Activated naive CD8-positive, alpha-beta T cell treated with anti-CD3 and anti-CD28 coated beads for 36 hours (primary cell): Measurements from ENCODE around the gene PTPRO. TPM values are rescaled to one million over a fixed set of nuclear protein-coding genes. Genes with fewer than 3 reads are reported as not detected.

Source experiments
- DNase-seq: peaks from one replicate; pipeline ENCODE4 v3.0.0; 2021
- H3K27ac Mint-ChIP-seq: one replicate; pipeline ENCODE4 v1.8.0; 2022; ENCODE audit warnings: mild to moderate bottlenecking, moderate library complexity, mixed read lengths
- H3K27me3 Mint-ChIP-seq: one replicate; pipeline ENCODE4 v1.8.0; 2022; ENCODE audit warnings: mild to moderate bottlenecking, mixed read lengths
- H3K36me3 Mint-ChIP-seq: one replicate; pipeline ENCODE4 v1.8.0; 2021; ENCODE audit warnings: mild to moderate bottlenecking, mixed read lengths
- H3K4me1 Mint-ChIP-seq: one replicate; pipeline ENCODE4 v1.8.0; 2021; ENCODE audit warnings: mixed read lengths
- H3K4me3 Mint-ChIP-seq: one replicate; pipeline ENCODE4 v1.8.0; 2022; ENCODE audit warnings: mild to moderate bottlenecking, moderate library complexity, mixed read lengths
- H3K9me3 Mint-ChIP-seq: one replicate; pipeline ENCODE4 v1.8.0; 2022; ENCODE audit warnings: mixed read lengths
- total RNA-seq, 2 experiments: library from RNA; stranded (reverse); gene quantifications; one replicate each; pipeline ENCODE4 v1.2.3, GENCODE V29; 2021

The PTPRO gene
- total RNA-seq, 2 experiments from 2014 or later: 1.1 to 1.4 TPM

DNA sequence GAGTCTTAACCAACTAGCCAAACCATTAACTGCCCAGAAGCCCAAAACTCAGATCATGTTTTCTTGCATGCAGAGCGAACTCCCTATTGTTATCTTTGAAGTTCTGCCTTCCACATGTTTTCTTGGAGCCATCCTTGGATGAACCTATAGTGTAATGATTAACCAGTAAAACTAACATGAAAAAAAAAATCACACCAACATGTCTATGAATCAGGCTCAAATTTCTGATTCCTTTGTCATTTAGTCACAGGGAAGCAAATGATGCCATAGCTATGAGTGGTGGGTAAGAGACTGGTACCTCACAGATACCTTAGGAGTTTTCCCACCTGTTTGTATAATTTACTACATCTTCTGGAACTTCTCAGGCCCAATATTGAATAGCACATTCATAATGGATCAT lies 70.7 kb downstream of the PTPRO start:
- Mint-ChIP-seq H3K9me3 (no peaks in the 10 kb centered on the region), H3K36me3 (no peaks in the 10 kb centered on the region), H3K4me3 (no peak overlapping the region), H3K27ac (no peak overlapping the region), H3K27me3 (no peaks in the 10 kb centered on the region), H3K4me1 (no peaks in the 10 kb centered on the region)
- no peak for DNase-seq

GRCh38 chr12:15393995-15394394 lies 71.7 kb downstream of the PTPRO start:
- H3K9me3 Mint-ChIP-seq: no peaks in the 10 kb centered on the region
- no peak for DNase-seq
- no peaks in the 10 kb centered on the region for H3K27me3 Mint-ChIP-seq

GRCh38 chr12:15404485-15404884 lies 82.2 kb downstream of the PTPRO start:
- Mint-ChIP-seq H3K27ac (no peak overlapping the region), H3K4me3 (no peak overlapping the region), H3K9me3 (no peaks in the 10 kb centered on the region), H3K27me3 (peaks cover 7% of the 10 kb centered on the region), H3K4me1 (peaks cover 5% of the 10 kb centered on the region), H3K36me3 (no peaks in the 10 kb centered on the region)
- DNase-seq: no peak

More at GRCh38 chr12:15393995-15394394, 71.7 kb downstream of the PTPRO start:
- no peak overlapping the region for H3K27ac Mint-ChIP-seq
- no peaks in the 10 kb centered on the region for H3K4me1 Mint-ChIP-seq
- no peaks in the 10 kb centered on the region for H3K36me3 Mint-ChIP-seq
- H3K4me3 Mint-ChIP-seq: no peak overlapping the region

DNA sequence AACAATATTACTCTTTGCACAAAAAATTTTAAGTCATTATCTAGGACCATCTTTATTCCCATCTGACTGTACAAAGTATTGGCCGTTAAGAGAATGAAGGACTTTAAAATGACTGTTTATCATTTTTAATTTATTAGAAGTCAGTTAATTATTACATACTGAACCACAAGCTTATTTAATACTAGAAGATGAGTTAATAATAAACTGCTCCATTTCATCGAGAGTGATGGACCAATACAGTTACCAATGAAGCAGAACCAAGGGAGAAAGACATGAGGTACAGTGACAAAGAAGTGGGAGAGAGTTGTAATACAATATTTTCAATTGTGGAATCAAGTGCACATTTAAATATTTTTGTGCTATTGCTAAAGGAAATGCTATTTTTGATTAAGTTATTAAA lies 83.3 kb downstream of the PTPRO start:
- H3K27ac Mint-ChIP-seq: no peak overlapping the region
- no peak for DNase-seq
- no peaks in the 10 kb centered on the region for H3K9me3 Mint-ChIP-seq
- H3K4me3 Mint-ChIP-seq: no peak overlapping the region
- H3K27me3 Mint-ChIP-seq: peaks cover 7% of the 10 kb centered on the region
- peaks cover 5% of the 10 kb centered on the region for H3K4me1 Mint-ChIP-seq
- no peaks in the 10 kb centered on the region for H3K36me3 Mint-ChIP-seq

- Mint-ChIP-seq H3K27me3 (peaks cover 7% of the 10 kb centered on the region), H3K36me3 (no peaks in the 10 kb centered on the region), H3K9me3 (no peaks in the 10 kb centered on the region), H3K27ac (no peak overlapping the region), H3K4me1 (peaks cover 5% of the 10 kb centered on the region), H3K4me3 (no peak overlapping the region)
- DNase-seq: no peak
These were observed 84.7 kb downstream of the PTPRO start for GRCh38 chr12:15407025-15407424.

DNA sequence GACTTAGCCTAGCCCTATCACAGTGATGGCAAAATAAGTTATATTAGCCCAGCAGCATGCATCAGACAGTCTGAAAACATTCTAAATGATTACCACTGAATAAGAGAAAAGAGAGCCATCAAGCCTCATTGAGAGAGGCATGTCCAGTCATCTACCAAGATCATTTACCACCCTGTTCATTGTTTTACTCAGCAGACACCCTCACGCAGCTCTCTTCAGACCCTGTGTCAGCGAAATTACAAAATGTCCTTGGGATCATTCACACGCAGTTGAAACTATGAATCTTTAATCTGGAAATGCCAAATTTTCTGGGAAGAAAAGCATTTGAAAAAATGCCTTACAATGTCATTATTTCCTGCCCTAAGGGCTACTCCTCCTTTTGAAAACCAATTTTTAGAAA lies 89.5 kb downstream of the PTPRO start:
- H3K4me1 Mint-ChIP-seq: peaks cover 2% of the 10 kb centered on the region

DNA sequence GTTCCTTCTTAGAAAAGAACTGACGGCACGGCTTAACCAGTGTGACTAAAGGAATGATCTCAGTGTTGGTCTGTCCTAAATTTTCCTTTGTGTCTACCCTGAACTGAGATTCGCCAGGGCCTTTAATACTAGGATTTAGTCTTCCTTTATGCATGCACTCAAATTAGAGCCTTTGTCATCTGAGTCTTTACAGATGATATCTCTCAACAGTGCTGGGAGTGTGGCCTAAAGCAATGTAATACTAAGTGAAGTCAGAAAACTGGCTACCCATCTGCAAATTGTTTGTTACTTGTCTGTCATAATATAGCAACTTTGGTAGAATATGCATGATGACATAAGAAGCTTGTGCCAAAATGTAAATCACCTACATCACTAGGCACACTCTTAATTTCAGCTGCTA lies 95.4 kb downstream of the PTPRO start:
- H3K27me3 Mint-ChIP-seq: peaks cover 21% of the 10 kb centered on the region
- peaks cover 2% of the 10 kb centered on the region for H3K4me1 Mint-ChIP-seq
- no peaks in the 10 kb centered on the region for H3K9me3 Mint-ChIP-seq
- DNase-seq: no peak
- H3K4me3 Mint-ChIP-seq: no peak overlapping the region
- H3K27ac Mint-ChIP-seq: no peak overlapping the region
- no peaks in the 10 kb centered on the region for H3K36me3 Mint-ChIP-seq

More for the DNA sequence above, 89.5 kb downstream of the PTPRO start:
- H3K9me3 Mint-ChIP-seq: no peaks in the 10 kb centered on the region
- H3K4me3 Mint-ChIP-seq: no peak overlapping the region
- no peaks in the 10 kb centered on the region for H3K36me3 Mint-ChIP-seq
- H3K27me3 Mint-ChIP-seq: peaks cover 25% of the 10 kb centered on the region
- no peak overlapping the region for H3K27ac Mint-ChIP-seq
- no peak for DNase-seq

GRCh38 chr12:15423629-15424028 lies 101.3 kb downstream of the PTPRO start:
- no peak for DNase-seq
- Mint-ChIP-seq H3K9me3 (no peaks in the 10 kb centered on the region), H3K4me3 (no peak overlapping the region), H3K36me3 (no peaks in the 10 kb centered on the region), H3K27me3 (no peaks in the 10 kb centered on the region), H3K27ac (no peak overlapping the region), H3K4me1 (no peaks in the 10 kb centered on the region)

- no peaks in the 10 kb centered on the region for H3K4me1 Mint-ChIP-seq
- H3K27ac Mint-ChIP-seq: no peak overlapping the region
- H3K4me3 Mint-ChIP-seq: no peak overlapping the region
- H3K9me3 Mint-ChIP-seq: no peaks in the 10 kb centered on the region
- H3K36me3 Mint-ChIP-seq: no peaks in the 10 kb centered on the region
- DNase-seq: no peak
- H3K27me3 Mint-ChIP-seq: peaks cover 18% of the 10 kb centered on the region
These were observed 105.6 kb downstream of the PTPRO start for GRCh38 chr12:15427913-15428312.

GRCh38 chr12:15428632-15429031 lies 106.3 kb downstream of the PTPRO start:
- Mint-ChIP-seq H3K27ac (no peak overlapping the region), H3K4me1 (no peaks in the 10 kb centered on the region), H3K9me3 (no peaks in the 10 kb centered on the region), H3K27me3 (peaks cover 19% of the 10 kb centered on the region), H3K4me3 (no peak overlapping the region), H3K36me3 (no peaks in the 10 kb centered on the region)
- DNase-seq: no peak

- no peaks in the 10 kb centered on the region for H3K9me3 Mint-ChIP-seq
- H3K36me3 Mint-ChIP-seq: no peaks in the 10 kb centered on the region
- no peak overlapping the region for H3K4me3 Mint-ChIP-seq
- no peak overlapping the region for H3K27ac Mint-ChIP-seq
- peaks cover 19% of the 10 kb centered on the region for H3K27me3 Mint-ChIP-seq
- H3K4me1 Mint-ChIP-seq: no peaks in the 10 kb centered on the region
- DNase-seq: no peak
These were observed 107.0 kb downstream of the PTPRO start for GRCh38 chr12:15429262-15429661.

GRCh38 chr12:15435597-15435996 lies 113.3 kb downstream of the PTPRO start:
- H3K36me3 Mint-ChIP-seq: no peaks in the 10 kb centered on the region
- H3K27me3 Mint-ChIP-seq: peaks cover 18% of the 10 kb centered on the region
- no peak for DNase-seq
- H3K27ac Mint-ChIP-seq: no peak overlapping the region
- no peaks in the 10 kb centered on the region for H3K4me1 Mint-ChIP-seq
- H3K4me3 Mint-ChIP-seq: no peak overlapping the region
- H3K9me3 Mint-ChIP-seq: peaks cover 4% of the 10 kb centered on the region

GRCh38 chr12:15439459-15439858 lies 117.2 kb downstream of the PTPRO start:
- H3K4me3 Mint-ChIP-seq: no peak overlapping the region
- no peaks in the 10 kb centered on the region for H3K4me1 Mint-ChIP-seq
- peaks cover 22% of the 10 kb centered on the region for H3K27me3 Mint-ChIP-seq
- no peak overlapping the region for H3K27ac Mint-ChIP-seq
- peaks cover 4% of the 10 kb centered on the region for H3K9me3 Mint-ChIP-seq
- no peaks in the 10 kb centered on the region for H3K36me3 Mint-ChIP-seq
- DNase-seq: no peak

- Mint-ChIP-seq H3K36me3 (no peaks in the 10 kb centered on the region), H3K27ac (no peak overlapping the region), H3K9me3 (peaks cover 4% of the 10 kb centered on the region), H3K4me3 (no peak overlapping the region), H3K4me1 (no peaks in the 10 kb centered on the region), H3K27me3 (peaks cover 19% of the 10 kb centered on the region)
- DNase-seq: no peak
These were observed 120.7 kb downstream of the PTPRO start for GRCh38 chr12:15443050-15443449.

- Mint-ChIP-seq H3K9me3 (peaks cover 1% of the 10 kb centered on the region), H3K4me3 (no peak overlapping the region), H3K4me1 (no peaks in the 10 kb centered on the region), H3K27ac (no peak overlapping the region), H3K27me3 (peaks cover 19% of the 10 kb centered on the region), H3K36me3 (no peaks in the 10 kb centered on the region)
- no peak for DNase-seq
These were observed 121.3 kb downstream of the PTPRO start for GRCh38 chr12:15443611-15444010.

- Mint-ChIP-seq H3K27ac (no peak overlapping the region), H3K36me3 (no peaks in the 10 kb centered on the region), H3K27me3 (peaks cover 19% of the 10 kb centered on the region), H3K4me3 (no peak overlapping the region), H3K4me1 (no peaks in the 10 kb centered on the region), H3K9me3 (no peaks in the 10 kb centered on the region)
- DNase-seq: no peak
These were observed 122.2 kb downstream of the PTPRO start for GRCh38 chr12:15444523-15444922.

GRCh38 chr12:15446807-15447206 lies 124.5 kb downstream of the PTPRO start:
- H3K4me3 Mint-ChIP-seq: no peak overlapping the region
- H3K36me3 Mint-ChIP-seq: no peaks in the 10 kb centered on the region
- H3K27ac Mint-ChIP-seq: no peak overlapping the region
- H3K4me1 Mint-ChIP-seq: no peaks in the 10 kb centered on the region
- peaks cover 13% of the 10 kb centered on the region for H3K27me3 Mint-ChIP-seq
- H3K9me3 Mint-ChIP-seq: no peaks in the 10 kb centered on the region
- no peak for DNase-seq
